ENCODE measurements around the gene C11orf42. TPM values are rescaled to one million over a fixed set of nuclear protein-coding genes. Genes with fewer than 3 reads are reported as not detected.

Gene C11orf42, protein sequence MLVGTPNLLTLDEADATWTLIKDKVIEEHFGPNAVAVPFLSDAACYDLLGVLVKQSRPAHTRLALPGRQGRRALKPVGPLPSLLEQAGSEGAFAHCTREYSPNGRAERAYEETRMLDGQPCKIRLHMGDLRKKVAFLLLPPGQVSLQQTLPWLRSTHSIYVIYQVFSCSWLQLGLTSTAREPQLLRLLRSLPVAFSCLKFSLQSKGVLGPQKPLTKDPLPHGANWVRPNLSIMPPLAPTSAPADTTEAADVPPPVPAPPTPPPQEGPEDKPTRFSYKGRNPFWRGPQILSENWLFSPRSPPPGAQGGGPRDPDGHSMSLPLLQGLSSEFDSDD
- total RNA-seq, result not detected
- polyA plus RNA-seq (2013, experiment 1 of 2), result not detected
- not detected for polyA plus RNA-seq (2013, experiment 2 of 2)
- long read RNA-seq, experiment 1, result 0 reads
- long read RNA-seq, experiment 2, partial matches to known transcripts, result 0 of 2 reads
- long read RNA-seq, experiment 2, other reads (novel, unspliced or antisense), result 2 of 2 reads
- long read RNA-seq, experiment 3, result 0 reads
- long read RNA-seq, experiment 4, result 0 reads

DNA sequence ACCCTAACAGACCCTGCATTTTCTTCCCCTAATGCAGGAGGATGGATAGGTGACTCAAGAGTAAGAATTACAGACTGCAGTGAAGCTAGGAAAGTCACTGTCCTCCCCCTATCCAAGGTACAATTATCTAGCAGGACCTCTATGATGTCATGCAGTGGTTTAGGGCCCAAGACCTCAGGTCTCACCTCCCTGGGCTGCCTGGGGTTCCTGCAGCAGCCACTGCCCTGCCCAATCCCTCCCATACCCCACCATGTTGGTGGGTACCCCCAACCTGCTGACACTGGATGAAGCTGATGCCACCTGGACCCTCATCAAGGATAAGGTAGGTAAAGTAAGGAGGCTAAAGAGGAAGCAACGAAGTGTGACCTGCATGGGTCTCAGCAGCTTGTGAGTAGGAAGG is at the start of gene C11orf42:
Gene C11orf42 (plus strand): TSS at position 192 of the 400 bp plus-strand sequence. CDS start 59 bp downstream, at position 251.
- H3K4me3 Mint-ChIP-seq, result no peak within 1 kb of the TSS
- Histone ChIP-seq H3K36me3 (ENCODE audit: control insufficient read depth, insufficient read depth, low read length) (peaks cover 72% of the 10 kb centered on the region), H3K27me3 (ENCODE audit: control insufficient read depth, insufficient read depth, low read length, poor library complexity, severe bottlenecking) (no peaks in the 10 kb centered on the region), H3K4me3 (ENCODE audit: low read length) (no peak within 1 kb of the TSS), H3K27ac (ENCODE audit: low read depth, low read length) (no peak within 1 kb of the TSS), H3K9ac (ENCODE audit: extremely low read depth, low read length, poor library complexity, severe bottlenecking) (no peak within 1 kb of the TSS), H3K4me1 (ENCODE audit: control insufficient read depth, insufficient read depth, low read length) (no peaks in the 10 kb centered on the region), H3K9me3 (ENCODE audit: control insufficient read depth, low read length) (no peaks in the 10 kb centered on the region)
- no peaks in the 10 kb centered on the region for H3K9me3 Mint-ChIP-seq
- no peak within 1 kb of the TSS for H3K27ac Mint-ChIP-seq
- TF ChIP-seq, protein P1, sequence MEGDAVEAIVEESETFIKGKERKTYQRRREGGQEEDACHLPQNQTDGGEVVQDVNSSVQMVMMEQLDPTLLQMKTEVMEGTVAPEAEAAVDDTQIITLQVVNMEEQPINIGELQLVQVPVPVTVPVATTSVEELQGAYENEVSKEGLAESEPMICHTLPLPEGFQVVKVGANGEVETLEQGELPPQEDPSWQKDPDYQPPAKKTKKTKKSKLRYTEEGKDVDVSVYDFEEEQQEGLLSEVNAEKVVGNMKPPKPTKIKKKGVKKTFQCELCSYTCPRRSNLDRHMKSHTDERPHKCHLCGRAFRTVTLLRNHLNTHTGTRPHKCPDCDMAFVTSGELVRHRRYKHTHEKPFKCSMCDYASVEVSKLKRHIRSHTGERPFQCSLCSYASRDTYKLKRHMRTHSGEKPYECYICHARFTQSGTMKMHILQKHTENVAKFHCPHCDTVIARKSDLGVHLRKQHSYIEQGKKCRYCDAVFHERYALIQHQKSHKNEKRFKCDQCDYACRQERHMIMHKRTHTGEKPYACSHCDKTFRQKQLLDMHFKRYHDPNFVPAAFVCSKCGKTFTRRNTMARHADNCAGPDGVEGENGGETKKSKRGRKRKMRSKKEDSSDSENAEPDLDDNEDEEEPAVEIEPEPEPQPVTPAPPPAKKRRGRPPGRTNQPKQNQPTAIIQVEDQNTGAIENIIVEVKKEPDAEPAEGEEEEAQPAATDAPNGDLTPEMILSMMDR (conservative IDR thresholded peaks at IDR 0.05), result no peak
- no peaks in the 10 kb centered on the region for H3K4me1 Mint-ChIP-seq
- 75% methylated on average over 1 of the region's 1 CpG; no CpG with 5 or more reads in 1 of the 2 experiments for WGBS, 2 experiments (ENCODE audit: insufficient coverage in 1 of 2, insufficient read length in 1 of 2)
- no peaks in the 10 kb centered on the region for H3K27me3 Mint-ChIP-seq (ENCODE audit: insufficient read depth)
- H3K36me3 Mint-ChIP-seq (ENCODE audit: low read depth), result peaks cover 27% of the 10 kb centered on the region
- no peak for DNase-seq

DNA sequence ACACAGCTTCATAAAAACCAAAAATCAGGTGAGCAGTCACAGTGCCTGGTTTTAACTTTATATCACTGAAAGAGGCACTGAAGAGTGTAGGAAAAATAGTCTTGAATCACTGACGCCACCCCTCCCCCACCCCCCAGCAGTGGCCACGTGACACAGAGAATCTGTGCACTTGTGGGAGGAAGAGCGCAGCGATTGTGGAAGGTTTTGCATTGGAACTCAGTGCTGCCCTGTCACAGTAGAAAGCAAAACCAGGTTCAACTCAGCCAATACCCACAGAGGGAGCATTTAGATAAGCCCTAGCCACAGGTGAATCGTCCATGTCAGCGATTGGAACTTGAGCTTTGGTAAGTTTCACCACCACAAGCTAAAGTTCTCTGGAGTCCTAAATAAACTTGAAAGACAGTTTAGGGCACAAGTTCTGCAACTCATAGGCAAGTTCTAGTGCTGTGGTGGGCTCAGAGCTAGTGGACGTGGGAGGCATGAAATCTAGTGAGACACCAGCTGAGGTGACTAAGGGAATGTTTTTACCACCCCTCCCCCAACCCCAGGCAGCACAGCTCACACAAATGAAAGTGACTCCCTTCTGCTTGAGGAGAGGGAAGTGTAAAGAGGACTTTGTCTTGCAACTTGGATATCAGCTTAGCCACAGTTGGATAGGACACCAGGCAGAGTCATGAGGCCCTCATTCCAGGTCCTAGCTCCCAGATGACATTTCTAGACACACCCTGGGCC is 48.6 kb upstream of the C11orf42 start:
- H3K4me1 Mint-ChIP-seq, result peaks cover 19% of the 10 kb centered on the region
- Histone ChIP-seq H3K4me1 (ENCODE audit: control insufficient read depth, insufficient read depth, low read length) (peaks cover 8% of the 10 kb centered on the region), H3K9me3 (ENCODE audit: control insufficient read depth, low read length) (peaks cover 5% of the 10 kb centered on the region), H3K27me3 (ENCODE audit: control insufficient read depth, insufficient read depth, low read length, poor library complexity, severe bottlenecking) (no peaks in the 10 kb centered on the region), H3K9ac (ENCODE audit: extremely low read depth, low read length, poor library complexity, severe bottlenecking) (no peak overlapping the region), H3K36me3 (ENCODE audit: control insufficient read depth, insufficient read depth, low read length) (no peaks in the 10 kb centered on the region), H3K4me3 (ENCODE audit: low read length) (no peak overlapping the region), H3K27ac (ENCODE audit: low read depth, low read length) (no peak overlapping the region)
- peak overlapping the region; percentile 40 for H3K27ac Mint-ChIP-seq
- peak; percentile 60 for DNase-seq
- WGBS, 2 experiments (ENCODE audit: insufficient coverage in 1 of 2, insufficient read length in 1 of 2), result 78 to 100% methylated on average over 2 to 7 of the region's 7 CpGs
- H3K9me3 Mint-ChIP-seq, result no peaks in the 10 kb centered on the region
- H3K27me3 Mint-ChIP-seq (ENCODE audit: insufficient read depth), result no peaks in the 10 kb centered on the region
- H3K4me3 Mint-ChIP-seq, result no peak overlapping the region
- TF ChIP-seq, protein P1 (conservative IDR thresholded peaks at IDR 0.05), result no peak
- no peaks in the 10 kb centered on the region for H3K36me3 Mint-ChIP-seq (ENCODE audit: low read depth)

DNA sequence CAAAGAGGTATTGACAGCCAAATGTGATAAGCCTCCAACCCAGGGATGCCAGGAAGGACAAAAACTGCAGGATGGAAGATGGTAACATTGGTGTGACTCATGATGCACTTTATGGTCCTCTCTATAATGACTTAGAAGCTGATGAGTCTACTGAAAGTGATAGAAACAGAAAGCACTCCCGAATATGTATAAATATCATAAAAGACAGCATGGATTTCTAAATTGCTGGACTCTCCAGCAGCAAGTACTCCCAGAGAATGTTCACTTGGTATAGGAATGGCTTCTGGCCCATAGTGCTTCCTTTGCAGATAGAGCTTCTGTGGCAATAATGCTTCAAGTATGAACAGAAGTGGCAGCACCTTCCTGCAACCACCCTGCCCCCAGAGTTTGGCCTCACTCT is 35.1 kb upstream of the C11orf42 start, which contains the start of gene OR52B2:
Gene OR52B2 (minus strand): TSS at position 101 of the 400 bp plus-strand sequence. CDS start 0 bp downstream, at position 101.
- TF ChIP-seq, protein P1 (conservative IDR thresholded peaks at IDR 0.05), result no peak
- Histone ChIP-seq H3K27ac (ENCODE audit: low read depth, low read length) (no peak within 1 kb of the TSS), H3K4me1 (ENCODE audit: control insufficient read depth, insufficient read depth, low read length) (no peaks in the 10 kb centered on the region), H3K9me3 (ENCODE audit: control insufficient read depth, low read length) (peaks cover 5% of the 10 kb centered on the region), H3K27me3 (ENCODE audit: control insufficient read depth, insufficient read depth, low read length, poor library complexity, severe bottlenecking) (no peaks in the 10 kb centered on the region), H3K9ac (ENCODE audit: extremely low read depth, low read length, poor library complexity, severe bottlenecking) (no peak within 1 kb of the TSS), H3K4me3 (ENCODE audit: low read length) (no peak within 1 kb of the TSS), H3K36me3 (ENCODE audit: control insufficient read depth, insufficient read depth, low read length) (no peaks in the 10 kb centered on the region)
- no peak for DNase-seq
- no peak within 1 kb of the TSS for H3K4me3 Mint-ChIP-seq
- 86 to 100% methylated on average over 1 of the region's 1 CpG for WGBS, 2 experiments (ENCODE audit: insufficient coverage in 1 of 2, insufficient read length in 1 of 2)
- H3K36me3 Mint-ChIP-seq (ENCODE audit: low read depth), result no peaks in the 10 kb centered on the region
- peaks cover 7% of the 10 kb centered on the region for H3K9me3 Mint-ChIP-seq
- peaks cover under 1% of the 10 kb centered on the region for H3K4me1 Mint-ChIP-seq
- H3K27ac Mint-ChIP-seq, result no peak within 1 kb of the TSS
- H3K27me3 Mint-ChIP-seq (ENCODE audit: insufficient read depth), result peaks cover 8% of the 10 kb centered on the region

Data from endodermal cell (in vitro differentiated cells).